HG03095 (cell line): ENCODE results near the gene RAPH1.
A peak's percentile ranks its signal among the peaks of the same experiment; 100 is the strongest.

ENCODE experiments used
- ATAC-seq: cut with Tn5 transposase; IDR thresholded peaks from one replicate; pipeline ENCODE4 v1.9.1; 2021; ENCODE audit warnings: moderate library complexity; ENCODE audit not compliant: unreplicated experiment

The RAPH1 gene

GRCh38 chr2:203489531-203489930 is 45.6 kb downstream of the RAPH1 start:
- no peak for ATAC-seq

- ATAC-seq = peak; percentile 76
Measured at GRCh38 chr2:203484266-203485112, 50.6 kb downstream of the RAPH1 start.

GRCh38 chr2:203480623-203481022 is 54.5 kb downstream of the RAPH1 start:
- ATAC-seq = no peak

- no peak for ATAC-seq
Measured at GRCh38 chr2:203476881-203477280, 58.2 kb downstream of the RAPH1 start.

DNA sequence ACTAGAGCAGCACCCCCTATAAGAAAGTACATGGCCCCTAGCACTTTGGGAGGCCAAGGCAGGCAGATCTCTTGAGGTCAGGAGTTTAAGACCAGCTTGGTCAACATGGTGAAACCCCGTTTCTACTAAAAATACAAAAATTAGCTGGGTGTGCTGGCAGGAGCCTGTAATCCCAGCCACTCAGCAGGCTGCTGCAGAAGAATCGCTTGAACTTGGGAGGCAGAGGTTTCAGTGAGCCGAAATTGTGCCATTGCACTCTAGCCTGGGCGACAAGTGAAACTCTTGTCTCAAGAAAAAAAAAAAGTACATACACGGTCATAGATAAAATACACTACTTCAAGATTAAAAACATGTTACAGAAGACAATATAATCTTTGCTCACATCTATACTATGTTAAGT is 63.8 kb downstream of the RAPH1 start:
- ATAC-seq = no peak

DNA sequence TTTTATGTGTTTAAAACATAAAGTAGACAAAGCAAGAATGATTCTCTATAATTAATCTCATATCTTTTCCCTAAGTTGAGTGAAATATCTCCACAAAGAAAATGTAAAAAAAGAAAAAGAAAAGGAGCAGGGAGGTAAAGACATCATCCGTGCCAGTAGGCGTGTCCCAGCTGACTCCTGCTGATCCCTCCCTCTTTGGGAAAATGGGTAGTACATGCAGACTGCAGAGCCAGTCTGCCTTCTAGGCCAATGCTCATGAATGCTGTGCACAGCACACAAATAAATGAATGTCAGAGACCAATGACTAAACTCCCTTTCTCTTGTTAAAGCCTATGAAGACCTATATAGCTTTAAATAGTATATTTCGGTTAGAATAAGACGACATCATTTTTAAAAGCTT is 64.7 kb downstream of the RAPH1 start:
- ATAC-seq = no peak

DNA sequence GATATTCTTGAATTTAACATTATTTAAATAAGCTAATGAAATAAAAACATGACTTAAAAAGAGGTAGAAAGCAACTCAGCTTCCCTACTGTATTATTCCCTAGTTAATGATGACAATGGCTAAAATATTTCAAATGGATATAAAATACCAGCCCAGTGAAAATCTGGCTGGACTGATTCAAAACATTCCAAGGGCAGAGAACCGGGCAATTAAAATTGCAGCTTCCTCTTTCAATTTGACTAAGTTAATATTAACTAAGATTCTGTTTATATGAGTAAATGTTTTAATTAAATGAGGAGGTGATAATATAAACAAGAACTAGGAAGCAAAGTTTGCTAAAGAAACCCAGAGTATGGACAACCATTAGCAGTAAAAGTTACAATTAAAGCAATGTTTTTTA is 65.6 kb downstream of the RAPH1 start:
- ATAC-seq = no peak

GRCh38 chr2:203463266-203463678 is 71.8 kb downstream of the RAPH1 start:
- ATAC-seq = no peak

- ATAC-seq = no peak
Measured at GRCh38 chr2:203462308-203462707, 72.8 kb downstream of the RAPH1 start.

DNA sequence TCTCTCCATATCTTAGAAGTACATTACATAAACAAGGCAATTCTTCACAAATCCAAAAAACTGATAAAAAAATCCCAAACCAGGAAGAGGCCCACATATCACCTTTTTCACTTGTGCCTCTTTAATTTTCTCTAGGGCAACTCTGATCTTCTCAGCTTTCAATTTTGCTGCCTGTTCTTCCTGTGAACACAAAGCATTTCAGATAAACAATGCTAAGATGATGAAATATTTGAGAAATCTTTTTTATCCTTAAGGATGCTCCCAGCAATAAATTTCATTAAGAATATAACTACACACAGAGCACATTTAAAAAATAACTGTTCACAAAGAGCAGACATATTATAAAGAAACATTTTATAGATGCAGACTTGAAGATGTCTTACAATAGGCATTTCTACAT is 73.4 kb downstream of the RAPH1 start:
- ATAC-seq = no peak

DNA sequence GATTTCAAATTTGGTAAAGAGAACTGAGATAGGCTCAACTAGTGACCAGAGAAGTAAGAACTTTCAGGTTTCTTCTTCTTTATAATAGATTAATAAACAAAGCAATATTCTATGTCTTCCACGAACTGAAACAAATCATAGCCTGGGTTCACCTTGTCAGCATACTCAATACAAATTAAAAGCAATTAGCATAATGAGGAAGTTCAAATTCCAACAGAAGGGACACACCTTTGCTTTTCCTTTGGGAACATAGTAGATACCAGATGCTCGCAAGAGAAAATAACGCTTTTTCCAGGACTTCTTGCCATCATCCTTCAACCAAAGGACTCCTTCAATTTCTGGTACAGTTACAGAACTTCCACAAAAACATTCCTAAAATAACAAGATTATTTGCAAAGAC is 79.9 kb downstream of the RAPH1 start:
- no peak for ATAC-seq

GRCh38 chr2:203453858-203454451 is 81.1 kb downstream of the RAPH1 start:
- peak; percentile 72 for ATAC-seq

DNA sequence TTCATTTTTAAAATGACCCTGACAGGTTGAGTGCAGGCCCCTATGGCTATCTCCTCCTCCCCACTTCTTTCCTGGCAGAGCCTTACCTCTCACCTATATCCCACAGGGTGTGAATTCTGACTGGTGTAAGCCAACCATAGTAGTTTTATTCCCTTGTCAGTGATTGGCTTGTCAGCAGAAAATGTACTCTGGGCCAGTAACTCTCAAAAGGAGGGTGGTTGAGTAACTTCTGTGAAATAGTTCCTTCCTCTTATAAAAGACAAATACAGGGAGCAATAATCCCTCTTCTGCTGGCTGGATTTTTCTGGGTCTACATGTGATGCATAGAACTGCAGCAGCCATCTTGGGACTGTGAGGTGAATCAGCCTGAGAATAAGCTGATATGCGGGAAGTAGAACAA is 83.4 kb downstream of the RAPH1 start:
- no peak for ATAC-seq

DNA sequence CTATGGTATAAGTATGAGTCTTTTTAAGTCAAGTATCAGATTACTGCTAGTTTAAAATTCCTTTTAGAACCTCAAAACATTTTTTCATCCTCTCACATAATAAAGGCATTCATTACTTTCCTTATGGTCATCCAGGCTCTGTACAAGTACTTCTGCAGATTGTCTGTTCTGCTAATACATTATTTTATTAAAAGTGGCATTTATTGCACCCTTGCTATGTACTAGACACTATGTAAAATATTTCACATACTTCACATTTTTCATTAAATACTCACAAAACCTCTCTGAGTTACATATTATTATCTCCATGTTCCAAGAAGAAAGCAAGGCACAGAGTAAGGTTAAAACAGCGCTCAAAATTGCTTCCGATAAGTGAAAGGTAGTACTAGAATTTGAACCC is 84.1 kb downstream of the RAPH1 start:
- no peak for ATAC-seq

DNA sequence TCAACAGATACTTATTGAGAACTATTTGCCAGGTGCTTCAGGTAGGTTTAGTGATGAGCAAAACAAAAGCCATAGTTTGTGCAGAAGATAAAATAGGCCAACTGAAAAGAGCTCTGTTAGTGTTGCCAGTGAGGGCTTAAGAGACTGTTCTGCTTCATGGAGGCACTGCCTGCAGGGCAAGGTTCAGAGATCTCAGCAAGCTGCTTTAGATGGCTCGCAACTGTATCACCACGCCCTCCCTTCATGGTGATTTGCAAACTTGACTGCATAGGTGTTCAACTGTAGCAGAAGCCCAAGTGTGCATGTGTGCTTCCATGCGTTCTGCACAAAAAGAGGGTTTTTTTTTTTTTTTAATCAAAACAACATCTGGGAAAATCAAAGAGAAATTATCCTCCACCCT is 84.5 kb downstream of the RAPH1 start:
- no peak for ATAC-seq

GRCh38 chr2:203446780-203447179 is 88.3 kb downstream of the RAPH1 start:
- ATAC-seq = no peak

DNA sequence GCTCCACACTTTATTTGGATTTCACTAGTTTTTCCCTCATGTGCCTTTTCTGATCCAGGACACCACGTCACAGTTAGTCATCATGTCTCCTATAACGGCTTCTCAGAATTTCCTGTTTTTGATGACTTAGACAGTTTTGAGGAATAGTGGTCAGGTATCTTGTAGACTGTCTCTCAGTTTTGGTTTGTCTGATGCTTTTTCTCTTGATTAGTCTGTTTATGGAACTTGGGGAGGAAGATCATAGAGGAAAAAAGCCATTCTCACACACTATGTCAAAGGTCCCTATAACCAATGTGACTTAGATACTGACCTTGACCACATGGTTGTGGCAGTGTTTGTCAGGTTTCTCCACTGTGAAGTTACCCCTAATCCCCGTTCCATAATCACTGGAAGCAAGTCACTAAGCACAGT is 89.0 kb downstream of the RAPH1 start:
- no peak for ATAC-seq

GRCh38 chr2:203444738-203445137 is 90.4 kb downstream of the RAPH1 start:
- ATAC-seq = no peak

DNA sequence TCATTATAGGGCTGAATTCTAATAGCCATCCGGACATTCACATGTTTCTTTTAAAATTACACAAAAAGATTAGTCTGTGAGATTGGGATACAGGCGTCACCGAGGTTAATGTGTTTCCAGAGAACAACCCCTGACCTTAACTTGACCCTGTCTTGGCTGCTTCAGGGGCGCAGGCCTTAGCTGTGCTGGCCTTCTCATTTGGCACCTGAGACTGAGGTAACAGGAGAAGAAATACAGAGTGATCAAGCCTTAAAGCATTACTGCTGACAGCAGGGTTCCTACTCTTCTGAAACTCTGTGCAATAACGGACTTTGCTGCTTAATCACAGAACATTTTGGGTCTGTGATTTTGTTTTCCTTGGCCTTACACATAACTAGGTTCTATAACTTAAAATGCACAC is 92.6 kb downstream of the RAPH1 start:
- ATAC-seq = no peak

DNA sequence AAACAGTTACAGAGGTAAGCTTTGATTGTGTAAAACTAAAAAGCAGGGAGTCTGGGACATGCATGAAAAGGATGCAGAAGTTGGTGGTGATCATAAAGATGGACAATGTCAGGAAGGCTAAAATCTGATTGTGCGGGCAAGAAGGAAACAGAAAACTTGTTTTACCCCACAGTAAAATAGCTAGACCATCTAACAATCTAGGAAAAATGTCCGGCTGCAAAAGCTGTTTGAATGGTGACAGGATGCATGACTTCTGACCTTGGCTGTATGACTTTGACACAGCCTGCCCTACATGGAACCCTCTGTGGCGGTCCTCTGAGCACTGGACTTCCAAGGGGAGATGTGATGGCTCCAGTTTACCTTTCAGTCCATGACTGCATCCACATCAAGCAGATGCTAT is 93.6 kb downstream of the RAPH1 start:
- ATAC-seq = no peak

DNA sequence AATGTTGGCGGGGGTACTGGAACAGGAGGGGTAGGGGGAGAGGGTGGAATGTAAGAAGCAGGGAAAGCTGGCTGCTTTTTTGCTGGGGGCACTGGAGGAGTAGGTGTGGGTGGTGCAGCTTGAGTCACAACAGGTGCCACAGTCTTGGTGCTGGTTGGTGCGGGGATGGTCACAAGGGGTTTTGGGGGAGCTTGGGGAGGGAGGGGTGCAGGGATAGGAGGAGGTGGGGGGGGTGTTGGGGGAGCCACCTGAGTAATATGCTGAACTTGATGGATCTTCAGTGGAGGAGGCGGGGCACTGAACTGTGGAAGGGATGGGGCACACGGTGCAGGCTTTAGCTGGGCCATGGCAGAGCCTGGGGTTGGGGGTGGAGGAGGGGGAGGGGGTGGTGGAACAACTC is 94.4 kb downstream of the RAPH1 start:
- ATAC-seq = no peak

DNA sequence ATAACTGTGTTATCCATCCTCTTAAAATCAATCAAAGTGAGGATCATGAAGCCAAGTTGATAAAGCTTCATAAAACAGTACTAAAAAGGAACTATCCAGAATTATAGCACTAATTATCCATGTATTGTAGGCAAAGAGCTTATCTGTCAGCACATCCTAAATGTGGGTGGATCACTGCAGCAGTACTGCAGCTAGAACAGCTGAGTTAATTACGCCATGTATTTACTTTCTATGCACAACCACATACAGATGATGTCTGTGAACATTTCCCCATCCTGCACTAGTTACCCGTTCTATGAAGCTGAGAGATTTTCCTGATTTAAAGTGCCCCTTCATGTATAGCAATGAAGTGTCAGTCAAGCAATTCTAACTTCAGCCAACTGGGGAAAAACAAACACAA is 96.6 kb downstream of the RAPH1 start:
- ATAC-seq = no peak

DNA sequence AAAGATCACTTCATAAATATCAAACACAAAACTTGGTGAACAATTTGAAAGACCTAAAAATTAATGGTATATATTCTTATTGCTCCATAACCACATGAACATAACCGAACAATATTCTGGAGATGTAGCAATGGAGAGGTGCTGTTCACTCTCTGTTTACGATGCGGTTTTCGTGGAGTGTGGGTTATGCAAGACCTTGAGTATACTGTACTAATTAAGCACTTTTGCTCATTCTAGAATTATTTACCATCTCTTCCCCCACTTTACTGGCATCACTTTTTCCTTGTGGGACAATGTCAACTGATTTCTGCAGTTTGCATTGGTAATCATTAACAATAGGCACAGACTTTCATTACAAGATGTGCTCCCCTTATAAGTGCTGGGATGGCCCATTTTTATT is 97.6 kb downstream of the RAPH1 start:
- ATAC-seq = no peak
